GM12891 (cell line): Measurements from ENCODE around the gene SMIM41.

ENCODE experiments used
- PAX5 ChIP-seq: IDR thresholded peaks from 2 replicates; pipeline ENCODE4 v1.6.1; 2011; ENCODE audit warnings: low read length, moderate library complexity, mild to moderate bottlenecking; ENCODE audit not compliant: insufficient read depth, severe bottlenecking
- POLR2A ChIP-seq: IDR thresholded peaks from 2 replicates; pipeline ENCODE4 v1.6.1; 2011; ENCODE audit warnings: low read depth, low read length, control low read depth
- POLR2AphosphoS5 ChIP-seq: IDR thresholded peaks from 2 replicates; pipeline ENCODE4 v1.6.1; 2011; ENCODE audit warnings: low read depth, low read length, control low read depth

DNA sequence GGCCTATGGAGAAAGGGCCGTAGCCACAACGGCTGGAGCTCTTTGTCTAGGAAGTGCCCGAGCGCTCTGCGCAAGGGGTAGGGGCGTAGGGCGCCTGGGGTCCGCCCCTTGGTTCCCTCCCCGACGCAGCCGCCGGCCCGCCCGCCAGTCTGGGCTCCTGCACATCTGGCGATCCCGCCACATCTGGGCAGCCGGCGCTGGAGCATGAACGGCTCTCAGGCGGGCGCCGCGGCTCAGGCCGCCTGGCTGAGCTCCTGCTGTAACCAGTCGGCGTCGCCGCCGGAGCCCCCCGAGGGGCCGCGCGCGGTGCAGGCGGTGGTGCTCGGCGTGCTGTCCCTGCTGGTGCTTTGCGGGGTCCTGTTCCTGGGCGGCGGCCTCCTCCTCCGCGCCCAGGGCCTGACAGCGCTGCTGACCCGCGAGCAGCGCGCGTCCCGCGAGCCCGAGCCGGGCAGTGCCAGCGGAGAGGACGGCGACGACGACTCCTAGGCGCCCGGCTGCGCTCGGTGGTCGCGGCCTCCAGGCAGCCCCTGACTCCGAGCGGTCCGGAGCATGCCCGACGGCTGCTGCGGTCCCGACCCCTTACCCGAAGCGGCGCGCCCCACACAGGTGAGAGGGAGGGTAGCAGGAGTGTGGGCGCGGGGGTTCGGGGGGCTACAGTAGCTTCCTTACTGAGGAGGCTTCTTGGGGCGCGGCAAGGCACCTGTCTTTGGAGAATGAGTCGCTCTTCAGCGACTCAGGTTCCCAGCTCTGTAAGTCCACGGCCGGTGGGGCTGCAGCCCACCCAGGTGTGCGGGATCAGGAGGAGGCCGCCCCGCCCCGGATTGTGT is at the start of gene SMIM41:
- TF ChIP-seq POLR2A (no peak), POLR2AphosphoS5 (no peak), PAX5 (no peak)
